ENCODE data around the gene STXBP6. TPM values are rescaled to one million over a fixed set of nuclear protein-coding genes. Genes with fewer than 3 reads are reported as not detected.
A peak's percentile ranks its signal among the peaks of the same experiment; 100 is the strongest.

Gene STXBP6
- total RNA-seq, 1 experiment from 2014 or later: 12.3 TPM

GRCh38 chr14:25052385-25052784 lies 2.4 kb upstream of the STXBP6 start:
- no TSS peak for BruUV-seq (replicated peaks)
- no peak for TF ChIP-seq CTCF (conservative IDR thresholded peaks at IDR 0.05)
- H3K4me2 ChIP-seq: no peak overlapping the region
- ChIA-PET CTCF (no interaction called here), POLR2A (ENCODE audit: unreplicated experiment) (no interaction called here)
- H3K27ac ChIP-seq: no peak overlapping the region
- no peaks in the 10 kb centered on the region for H3F3A ChIP-seq (ENCODE audit: insufficient read depth, low read depth)
- intact Hi-C loops (cut with micrococcal nuclease; ENCODE audit: unreplicated experiment): loop anchor here (5.0 kb wide), 1 partner anchor 40 kb away; no protein-coding TSS in a partner anchor
- H3K79me2 ChIP-seq (ENCODE audit: low read depth): no peaks in the 10 kb centered on the region
- no peaks in the 10 kb centered on the region for H3K9me2 ChIP-seq (ENCODE audit: insufficient read depth)
- no peak overlapping the region for H3K4me3 ChIP-seq
- no peaks in the 10 kb centered on the region for H3K4me1 ChIP-seq (replicated peaks; ENCODE audit: insufficient read depth)
- no peak overlapping the region for H2AFZ ChIP-seq
- no peaks in the 10 kb centered on the region for H3K9me3 ChIP-seq (ENCODE audit: insufficient read depth, low read depth)
- no peak for DNase-seq
- peaks cover 33% of the 10 kb centered on the region for H3K27me3 ChIP-seq (ENCODE audit: insufficient read depth, low read depth)
- no peaks in the 10 kb centered on the region for H4K20me1 ChIP-seq (ENCODE audit: insufficient read depth)
- no peaks in the 10 kb centered on the region for H3K36me3 ChIP-seq (ENCODE audit: low read depth)

GRCh38 chr14:25050269-25051150 lies 563 bp upstream of the STXBP6 start:
- POLR2A ChIA-PET (ENCODE audit: unreplicated experiment): interaction anchor here (0.5 kb wide), 1 partner anchor 10 kb away, joined by 10 read pairs; no protein-coding TSS in a partner anchor
- Histone ChIP-seq H3K36me3 (ENCODE audit: low read depth) (no peaks in the 10 kb centered on the region), H4K20me1 (ENCODE audit: insufficient read depth) (no peaks in the 10 kb centered on the region), H3K9me2 (ENCODE audit: insufficient read depth) (no peaks in the 10 kb centered on the region), H3K27ac (no peak overlapping the region), H3K4me2 (peak overlapping the region; percentile 68), H3K79me2 (ENCODE audit: low read depth) (no peaks in the 10 kb centered on the region), H3K27me3 (ENCODE audit: insufficient read depth, low read depth) (peaks cover 33% of the 10 kb centered on the region), H2AFZ (0 out of 2 replicates have a peak overlapping the region, but pooled peaks have one; percentile 60), H3F3A (ENCODE audit: insufficient read depth, low read depth) (no peaks in the 10 kb centered on the region), H3K9me3 (ENCODE audit: insufficient read depth, low read depth) (no peaks in the 10 kb centered on the region), H3K4me3 (peak overlapping the region; percentile 52; the same call in 1 of the 2 replicates), H3K4me1 (replicated peaks; ENCODE audit: insufficient read depth) (no peaks in the 10 kb centered on the region)
- TF ChIP-seq EZH2 (IDR thresholded peaks at IDR 0.05; ENCODE audit: low read depth) (no peak), CTCF (conservative IDR thresholded peaks at IDR 0.05) (no peak)
- CTCF ChIA-PET: no interaction called here
- intact Hi-C loops (cut with micrococcal nuclease; ENCODE audit: unreplicated experiment): loop anchor here (2.0 to 5.0 kb wide), 2 partner anchors 42 to 82 kb away; no protein-coding TSS in a partner anchor
- DNase-seq: no peak
- BruUV-seq (replicated peaks): no TSS peak

- H3K36me3 ChIP-seq (ENCODE audit: low read depth): no peaks in the 10 kb centered on the region
- H3K4me2 ChIP-seq: peak overlapping the region; percentile 68
- peak in 1 of 2 experiments; percentile 3 for DNase-seq
- 0 out of 2 replicates have a peak overlapping the region, but pooled peaks have one; percentile 60 for H2AFZ ChIP-seq
- H3K9me3 ChIP-seq (ENCODE audit: insufficient read depth, low read depth): no peaks in the 10 kb centered on the region
- TF ChIP-seq CTCF (conservative IDR thresholded peaks at IDR 0.05) (no peak), EZH2 (IDR thresholded peaks at IDR 0.05; ENCODE audit: low read depth) (no peak)
- H3K4me1 ChIP-seq (replicated peaks; ENCODE audit: insufficient read depth): no peaks in the 10 kb centered on the region
- H4K20me1 ChIP-seq (ENCODE audit: insufficient read depth): no peaks in the 10 kb centered on the region
- BruUV-seq (replicated peaks): no TSS peak
- peak overlapping the region; percentile 52 for H3K4me3 ChIP-seq
- ChIA-PET POLR2A (ENCODE audit: unreplicated experiment) (interaction anchor here (0.6 kb wide), 1 partner anchor 83 kb away, joined by 4 read pairs; no protein-coding TSS in a partner anchor), CTCF (no interaction called here)
- intact Hi-C loops (cut with micrococcal nuclease; ENCODE audit: unreplicated experiment): loop anchor here (5.0 kb wide), 1 partner anchor 242 kb away; no protein-coding TSS in a partner anchor
- no peaks in the 10 kb centered on the region for H3K9me2 ChIP-seq (ENCODE audit: insufficient read depth)
- H3K27ac ChIP-seq: no peak overlapping the region
- no peaks in the 10 kb centered on the region for H3F3A ChIP-seq (ENCODE audit: insufficient read depth, low read depth)
- no peaks in the 10 kb centered on the region for H3K79me2 ChIP-seq (ENCODE audit: low read depth)
- peaks cover 33% of the 10 kb centered on the region for H3K27me3 ChIP-seq (ENCODE audit: insufficient read depth, low read depth)
Observed at GRCh38 chr14:25049093-25049567, 817 bp downstream of the STXBP6 start.

All from PC-9 (cell line).